Heart right ventricle (tissue), 16 donors: Measurements from ENCODE around the gene RFC5. TPM values are rescaled to one million over a fixed set of nuclear protein-coding genes. Genes with fewer than 3 reads are reported as not detected.

Experiments
- ATAC-seq, 8 donors: fragments of 200-7000 bp; cut with Tn5 transposase; one replicate each; pipeline ENCODE4 v1.9.1; 2020; ENCODE audit warnings: mild to moderate bottlenecking in 8 of 8, moderate library complexity in 8 of 8, moderate number of reproducible peaks in 1 of 8
- DNase-seq, 2 donors: peaks; one replicate each; pipeline ENCODE4 v3.0.0-alpha.2; 2020
- H3K27ac ChIP-seq, 10 donors: fragments of 200-600 bp; sonication (generic) in 2 of 10; one replicate each; pipeline versions ENCODE4 v1.5.0 to v1.8.0; 2020 to 2022; ENCODE audit warnings: mild to moderate bottlenecking in 3 of 10
- H3K27me3 ChIP-seq, 7 donors: fragments of 200-600 bp; one replicate each; pipeline ENCODE4 v1.8.0; 2021 to 2022; ENCODE audit warnings: mild to moderate bottlenecking in 2 of 7
- H3K36me3 ChIP-seq, 9 donors: fragments of 200-600 bp; sonication (generic) in 1 of 9; one replicate each; pipeline versions ENCODE4 v1.5.0 to v1.8.0; 2020 to 2022; ENCODE audit warnings: mild to moderate bottlenecking in 2 of 9
- H3K4me1 ChIP-seq, 9 donors: fragments of 200-600 bp; sonication (generic) in 1 of 9; one replicate each; pipeline versions ENCODE4 v1.5.0 to v1.8.0; 2020 to 2022; ENCODE audit warnings: mild to moderate bottlenecking in 4 of 9
- H3K4me3 ChIP-seq, 10 donors: fragments of 200-600 bp; sonication (generic) in 2 of 10; one replicate each; pipeline versions ENCODE4 v1.5.0 to v1.8.0; 2020 to 2022; ENCODE audit warnings: mild to moderate bottlenecking in 7 of 10, moderate library complexity in 2 of 10
- H3K9me3 ChIP-seq, 11 donors: fragments of 200-600 bp in 10 of 11; sonication (generic) in 2 of 11; one replicate each; pipeline versions ENCODE4 v1.5.0 to v1.8.0; 2013 to 2022; ENCODE audit warnings: mild to moderate bottlenecking in 2 of 11, control low read depth in 1 of 11, moderate library complexity in 1 of 11
- WGBS, 2 donors: extraction: QIAGEN DNeasy Blood & Tissue Kit; methylation state at CpG; one replicate each; pipeline ENCODE4 v1.1.7; 2013; ENCODE audit warnings: inconsistent platforms in 1 of 2; 5-methylcytosine and 5-hydroxymethylcytosine counted together
- intact Hi-C, 10 donors: fragments of 100-400 bp; cut with DNase I; formaldehyde crosslinking; loops; one replicate each; pipeline versions ENCODE4 v1.11.1 to v1.14.2; 2022
- long read RNA-seq, 3 donors: library from polyadenylated mRNA; unstranded; transcript quantifications; one replicate each; pipeline ENCODE4 v2.0.0, GENCODE V29; 2020 to 2021
- polyA plus RNA-seq, 2 donors: library from polyadenylated mRNA; stranded (reverse); fragments of 200-250 nt; gene quantifications; one replicate each; pipeline ENCODE4 v1.2.3, GENCODE V29; 2013
- total RNA-seq, 10 donors: library from RNA; stranded (reverse); fragmentation: NEBNext Ultra II Directional in 3 of 10; extraction: Animal tissue kit (Norgen Biotek cat#: 25700) in 3 of 10; gene quantifications; one replicate each; pipeline versions ENCODE4 v1.2.1 to v1.2.4, GENCODE V29; 2021 to 2023
- TF ChIP-seq, protein P1 (sequence below), 9 donors: fragments of 200-600 bp; sonication (generic) in 2 of 9; IDR thresholded peaks; one replicate each; pipeline versions ENCODE4 v1.5.0 to v1.8.0; 2021 to 2022; ENCODE audit warnings: antibody characterized with exemption in 9 of 9, mild to moderate bottlenecking in 5 of 9, moderate library complexity in 1 of 9
- donor health status: Arrhythmogenic right ventricular cardiomyopathy.
- donor health status: ischemic (EF 13 %, LVEDD 7.1; RV severe dilation, severe dysfunction).
- donor health status: healthy with polysubstance abuse.
- donor health status: DM: no; HTN: yes; CAD: no.
- donor health status: DM: no; HTN: no; CAD: no.
- donor health status: ischemic (EF 25% LVEDD 6.9; RV normal size, moderate dysfunction).
- donor health status: ischemic (EF 25% LVEDD 5.7; RV mildly dilated, moderate dysfunction).
- donor health status: healthy.
- donor health status: DM: yes; HTN: yes; CAD: no.
- donor health status: Ischemic cardiomyopathy.
- donor health status: ischemic (EF 35%, LVEDD 5.7; RV mildly dilated, moderate dysfunction).
- donor health status: nonischemic (EF 11% LVEDD 7.7; RV severe dilation, severe dysfunction).
- donor health status: DM: yes; HTN: yes; CAD: no.
- donor health status: PGD.
- donor health status: ischemic (EF 29% LVEDD 5.4; RV normal size, mild dysfunction).
- donor health status: nonischemic (EF 23%, LVEDD 6.1; RV moderate dilation, normal function).

RFC5 gene, protein sequence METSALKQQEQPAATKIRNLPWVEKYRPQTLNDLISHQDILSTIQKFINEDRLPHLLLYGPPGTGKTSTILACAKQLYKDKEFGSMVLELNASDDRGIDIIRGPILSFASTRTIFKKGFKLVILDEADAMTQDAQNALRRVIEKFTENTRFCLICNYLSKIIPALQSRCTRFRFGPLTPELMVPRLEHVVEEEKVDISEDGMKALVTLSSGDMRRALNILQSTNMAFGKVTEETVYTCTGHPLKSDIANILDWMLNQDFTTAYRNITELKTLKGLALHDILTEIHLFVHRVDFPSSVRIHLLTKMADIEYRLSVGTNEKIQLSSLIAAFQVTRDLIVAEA
- total RNA-seq, result 1 to 10 TPM; 2.8 to 6.2 (median 4.1) TPM
- polyA plus RNA-seq, result 1 to 10 TPM; 2.4 to 5.3 TPM
- long read RNA-seq, donor 1, transcript RFC5-204 (11 exons, 1,655 nt), result major isoform, 5 of 10 reads
- long read RNA-seq, donor 1, partial matches to known transcripts, result 2 of 10 reads
- long read RNA-seq, donor 1, other reads (novel, unspliced or antisense), result 3 of 10 reads
- long read RNA-seq, donor 2, transcript RFC5-204 (11 exons, 1,655 nt), result major isoform, 6 of 9 reads
- long read RNA-seq, donor 2, partial matches to known transcripts, result 0 of 9 reads
- long read RNA-seq, donor 2, other reads (novel, unspliced or antisense), result 3 of 9 reads
- long read RNA-seq, donor 3, transcript RFC5-204 (11 exons, 1,655 nt), result major isoform, 13 of 19 reads
- long read RNA-seq, donor 3, partial matches to known transcripts, result 0 of 19 reads
- long read RNA-seq, donor 3, other reads (novel, unspliced or antisense), result 6 of 19 reads

DNA sequence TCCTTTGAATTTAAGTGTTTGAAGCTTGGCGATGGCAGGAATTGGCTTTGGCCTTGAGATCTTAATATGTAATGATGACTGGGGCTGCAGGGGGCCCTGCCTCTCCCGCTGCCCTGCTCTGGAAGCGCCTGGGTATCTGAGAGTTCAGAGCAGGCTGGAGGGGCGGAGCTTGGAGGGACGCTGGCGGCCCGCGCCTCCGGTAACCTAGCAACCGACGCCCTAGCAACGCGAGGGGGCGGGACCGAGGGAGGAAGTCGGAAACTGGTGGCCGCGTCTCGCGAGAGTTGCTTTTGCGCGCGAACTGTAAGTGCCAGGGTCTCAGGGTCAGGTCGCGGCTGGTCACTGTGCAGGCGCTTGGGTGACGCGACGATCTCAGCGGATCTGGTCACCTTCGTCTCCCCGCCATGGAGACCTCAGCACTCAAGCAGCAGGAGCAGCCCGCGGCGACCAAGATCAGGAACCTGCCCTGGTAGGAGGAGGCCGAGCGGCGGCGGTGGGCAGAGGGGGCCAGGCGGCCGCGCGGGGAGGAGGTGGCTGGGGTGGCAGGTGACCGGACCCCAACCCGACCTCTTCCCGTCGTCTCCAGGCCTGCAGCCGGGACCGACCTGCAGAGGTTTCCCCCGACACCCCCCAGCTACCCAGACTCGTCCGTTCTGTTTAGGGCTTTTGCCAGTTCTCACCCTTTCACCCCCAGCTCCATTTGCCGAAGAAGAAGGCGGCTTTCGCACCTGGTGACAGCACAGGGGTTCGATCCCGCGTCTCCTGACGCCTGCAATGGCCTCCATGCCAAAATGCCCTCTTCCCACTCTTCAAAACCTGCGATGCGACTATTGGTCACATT lies at the start of gene RFC5:
Gene RFC5, plus strand, starts transcription at position 280 of the 841 bp plus-strand sequence. Its CDS starts 125 bp downstream, at position 405.
- Histone ChIP-seq H3K4me1 (peaks cover 0 to 17% (median 9%) of the 10 kb centered on the region in 9 donors), H3K36me3 (peaks cover 0 to 29% (median 0%) of the 10 kb centered on the region in 9 donors), H3K27me3 (no peaks in the 10 kb centered on the region), H3K4me3 (peak within 1 kb of the TSS; percentile 75 to 98 (median 93)), H3K27ac (peak within 1 kb of the TSS in 6 of 10 donors; percentile 51 to 85 (median 68)), H3K9me3 (no peaks in the 10 kb centered on the region)
- intact Hi-C loops, result loop anchor here in 4 of 10 donors (5.0 to 10.0 kb wide), 3 partner anchors 46 to 142 kb away; partner anchors contain the start of gene WSB2 (in 1 of the 4)
- ATAC-seq (peak; percentile 99 to 100 (median 100)), DNase-seq (peak; percentile 98 to 99)
- TF ChIP-seq, protein P1, sequence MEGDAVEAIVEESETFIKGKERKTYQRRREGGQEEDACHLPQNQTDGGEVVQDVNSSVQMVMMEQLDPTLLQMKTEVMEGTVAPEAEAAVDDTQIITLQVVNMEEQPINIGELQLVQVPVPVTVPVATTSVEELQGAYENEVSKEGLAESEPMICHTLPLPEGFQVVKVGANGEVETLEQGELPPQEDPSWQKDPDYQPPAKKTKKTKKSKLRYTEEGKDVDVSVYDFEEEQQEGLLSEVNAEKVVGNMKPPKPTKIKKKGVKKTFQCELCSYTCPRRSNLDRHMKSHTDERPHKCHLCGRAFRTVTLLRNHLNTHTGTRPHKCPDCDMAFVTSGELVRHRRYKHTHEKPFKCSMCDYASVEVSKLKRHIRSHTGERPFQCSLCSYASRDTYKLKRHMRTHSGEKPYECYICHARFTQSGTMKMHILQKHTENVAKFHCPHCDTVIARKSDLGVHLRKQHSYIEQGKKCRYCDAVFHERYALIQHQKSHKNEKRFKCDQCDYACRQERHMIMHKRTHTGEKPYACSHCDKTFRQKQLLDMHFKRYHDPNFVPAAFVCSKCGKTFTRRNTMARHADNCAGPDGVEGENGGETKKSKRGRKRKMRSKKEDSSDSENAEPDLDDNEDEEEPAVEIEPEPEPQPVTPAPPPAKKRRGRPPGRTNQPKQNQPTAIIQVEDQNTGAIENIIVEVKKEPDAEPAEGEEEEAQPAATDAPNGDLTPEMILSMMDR (IDR thresholded peaks at IDR 0.05), result peak in 1 of 9 donors; percentile 13
- 0% methylated on average over 61 of the region's 61 CpGs for WGBS, 2 donors

DNA sequence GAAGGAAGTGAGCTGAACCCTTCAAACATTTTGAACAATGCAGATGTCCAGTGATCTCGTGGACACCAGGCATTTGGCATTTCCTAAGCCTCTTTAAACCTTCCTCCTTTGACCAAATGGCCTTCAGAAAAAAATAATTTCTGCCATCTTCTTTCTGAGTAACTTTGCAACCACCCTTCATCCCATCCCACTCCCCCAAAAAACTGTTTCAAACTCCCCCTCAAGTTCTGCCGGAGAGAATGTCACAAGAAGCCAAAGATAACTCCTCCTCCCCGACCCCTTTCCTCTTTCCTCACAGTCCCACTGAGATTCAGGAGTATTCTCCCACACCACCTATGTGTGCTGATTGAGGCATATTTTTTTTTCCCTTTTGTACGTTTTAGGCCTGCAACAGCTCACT lies 49.5 kb upstream of the RFC5 start:
- ATAC-seq (no peak), DNase-seq (no peak)
- TF ChIP-seq, protein P1 (IDR thresholded peaks at IDR 0.05), result no peak
- WGBS, 2 donors, result 35 to 40% methylated on average over 4 of the region's 4 CpGs
- intact Hi-C loops, result no loop called here
- H3K9me3 ChIP-seq, result peaks cover 0 to 19% (median 9%) of the 10 kb centered on the region in 11 donors
- H3K27ac ChIP-seq, result no peak overlapping the region
- peaks cover 0 to 81% (median 60%) of the 10 kb centered on the region in 7 donors for H3K27me3 ChIP-seq
- H3K36me3 ChIP-seq, result no peaks in the 10 kb centered on the region
- peaks cover 0 to 7% (median 0%) of the 10 kb centered on the region in 9 donors for H3K4me1 ChIP-seq
- no peak overlapping the region for H3K4me3 ChIP-seq

DNA sequence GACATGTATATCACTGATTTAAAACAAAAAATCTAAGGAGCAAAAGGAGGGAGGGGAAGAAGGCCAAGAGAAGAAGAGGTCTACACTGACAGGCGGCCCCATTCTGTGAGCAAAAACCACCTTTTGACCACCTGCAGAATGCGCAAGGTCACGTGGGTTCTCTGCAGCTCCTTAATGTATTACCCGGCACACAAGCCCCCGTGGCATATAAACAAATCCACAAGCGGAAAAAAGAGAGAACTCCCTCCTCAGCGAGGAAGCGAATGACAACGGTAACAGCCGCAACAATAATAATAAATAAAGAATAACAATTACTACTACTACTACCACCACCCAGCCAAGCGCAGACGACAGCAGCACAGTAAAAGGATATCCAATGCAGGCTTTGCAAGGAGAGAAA lies 49.0 kb upstream of the RFC5 start:
- ATAC-seq, result no peak
- H3K27me3 ChIP-seq, result peaks cover 0 to 81% (median 60%) of the 10 kb centered on the region in 7 donors
- 10 to 17% methylated on average over 12 of the region's 12 CpGs for WGBS, 2 donors
- no peak overlapping the region for H3K27ac ChIP-seq
- H3K36me3 ChIP-seq, result no peaks in the 10 kb centered on the region
- intact Hi-C loops, result no loop called here
- TF ChIP-seq, protein P1 (IDR thresholded peaks at IDR 0.05), result no peak
- peaks cover 0 to 21% (median 9%) of the 10 kb centered on the region in 11 donors for H3K9me3 ChIP-seq
- H3K4me3 ChIP-seq, result no peak overlapping the region
- no peak for DNase-seq
- H3K4me1 ChIP-seq, result peaks cover 0 to 7% (median 0%) of the 10 kb centered on the region in 9 donors
